NCI-H187 (cell line): ENCODE data around the gene CHEK2.
"Not testable (repeated sequence)": the region's sequence is repeated elsewhere in the genome, so short reads cannot be mapped to it uniquely, and the experiment has no call there.

Experiments used
- DNase-seq, 2 experiments: peaks; one replicate each; lab custom pipeline; 2025; lab: John Stamatoyannopoulos, UW

CHEK2 gene

GRCh38 chr22:28741785-28742561 is at the start of gene CHEK2, which contains the start of gene HSCB:
Gene CHEK2, minus strand, starts transcription at chr22:28741820. Its CDS starts 7,099 bp downstream, at chr22:28734721.
Gene HSCB, plus strand, starts transcription at chr22:28742039. Its CDS starts 57 bp downstream, at chr22:28742096.
- DNase-seq, result peak; percentile 80 to 89

- no peak for DNase-seq
These were observed 49.5 kb upstream of the CHEK2 start for GRCh38 chr22:28791124-28791523.

GRCh38 chr22:28788601-28789000 is 47.0 kb upstream of the CHEK2 start:
- no peak for DNase-seq

GRCh38 chr22:28783786-28784671 is 42.4 kb upstream of the CHEK2 start:
- DNase-seq, result no peak

GRCh38 chr22:28780296-28780695 is 38.7 kb upstream of the CHEK2 start:
- DNase-seq, result no peak

GRCh38 chr22:28779833-28780232 is 38.2 kb upstream of the CHEK2 start:
- DNase-seq, result no peak

GRCh38 chr22:28774378-28774777 is 32.8 kb upstream of the CHEK2 start:
- no peak for DNase-seq

GRCh38 chr22:28773461-28773867 is 31.8 kb upstream of the CHEK2 start:
- no peak for DNase-seq

GRCh38 chr22:28772633-28773460 is 31.2 kb upstream of the CHEK2 start, which contains the start of gene CCDC117:
Gene CCDC117, plus strand, starts transcription at chr22:28772695. Its CDS starts 155 bp downstream, at chr22:28772850.
- peak; percentile 36 to 71 for DNase-seq

GRCh38 chr22:28771195-28771791 is 29.7 kb upstream of the CHEK2 start:
- DNase-seq, result no peak

- no peak for DNase-seq
These were observed 27.9 kb upstream of the CHEK2 start for GRCh38 chr22:28769394-28770085.

GRCh38 chr22:28768701-28769393 is 27.2 kb upstream of the CHEK2 start:
- no peak for DNase-seq

GRCh38 chr22:28766628-28767027 is 25.0 kb upstream of the CHEK2 start:
- no peak for DNase-seq

GRCh38 chr22:28762000-28762399 is 20.4 kb upstream of the CHEK2 start:
- DNase-seq, result not testable (repeated sequence)

- no peak for DNase-seq
These were observed 19.8 kb upstream of the CHEK2 start for GRCh38 chr22:28761449-28761755.

GRCh38 chr22:28759861-28760560 is 18.4 kb upstream of the CHEK2 start:
- DNase-seq, result no peak

- not testable (repeated sequence) for DNase-seq
These were observed 12.9 kb upstream of the CHEK2 start for GRCh38 chr22:28754512-28754911.

- DNase-seq, result no peak
These were observed 8.9 kb upstream of the CHEK2 start for GRCh38 chr22:28750471-28750881.

GRCh38 chr22:28743852-28744251 is 2.2 kb upstream of the CHEK2 start:
- no peak for DNase-seq

GRCh38 chr22:28742562-28742962 is 942 bp upstream of the CHEK2 start:
- no peak for DNase-seq
